GM12874 (cell line): ENCODE results near the gene SLCO2B1.

Experiments
- TF ChIP-seq, protein P1 (sequence below): IDR thresholded peaks from 2 replicates; pipeline ENCODE4 v1.5.1; 2011; ENCODE audit warnings: low read depth, mild to moderate bottlenecking, control low read depth, low read length, moderate library complexity; ENCODE audit not compliant: insufficient read depth

SLCO2B1 gene

DNA sequence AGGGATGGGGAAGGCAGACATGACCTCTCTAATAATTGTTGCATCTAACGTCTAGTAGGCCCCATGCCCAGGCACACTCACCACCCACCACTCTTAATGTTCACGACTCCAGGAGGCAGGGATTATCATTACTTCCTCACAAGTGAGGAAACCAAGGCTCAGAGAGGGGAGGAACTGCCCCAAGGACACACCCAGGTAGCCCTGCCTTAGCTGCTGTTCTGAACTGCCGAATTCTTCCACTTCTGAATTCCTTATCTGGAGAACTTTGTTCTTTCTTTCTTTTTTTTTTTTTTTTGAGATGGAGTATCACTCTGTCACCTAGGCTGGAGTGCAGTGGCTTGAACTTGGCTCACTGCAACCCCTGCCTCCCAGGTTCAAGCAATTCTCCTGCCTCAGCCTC lies 16.7 kb downstream of the SLCO2B1 start:
- TF ChIP-seq, protein P1, sequence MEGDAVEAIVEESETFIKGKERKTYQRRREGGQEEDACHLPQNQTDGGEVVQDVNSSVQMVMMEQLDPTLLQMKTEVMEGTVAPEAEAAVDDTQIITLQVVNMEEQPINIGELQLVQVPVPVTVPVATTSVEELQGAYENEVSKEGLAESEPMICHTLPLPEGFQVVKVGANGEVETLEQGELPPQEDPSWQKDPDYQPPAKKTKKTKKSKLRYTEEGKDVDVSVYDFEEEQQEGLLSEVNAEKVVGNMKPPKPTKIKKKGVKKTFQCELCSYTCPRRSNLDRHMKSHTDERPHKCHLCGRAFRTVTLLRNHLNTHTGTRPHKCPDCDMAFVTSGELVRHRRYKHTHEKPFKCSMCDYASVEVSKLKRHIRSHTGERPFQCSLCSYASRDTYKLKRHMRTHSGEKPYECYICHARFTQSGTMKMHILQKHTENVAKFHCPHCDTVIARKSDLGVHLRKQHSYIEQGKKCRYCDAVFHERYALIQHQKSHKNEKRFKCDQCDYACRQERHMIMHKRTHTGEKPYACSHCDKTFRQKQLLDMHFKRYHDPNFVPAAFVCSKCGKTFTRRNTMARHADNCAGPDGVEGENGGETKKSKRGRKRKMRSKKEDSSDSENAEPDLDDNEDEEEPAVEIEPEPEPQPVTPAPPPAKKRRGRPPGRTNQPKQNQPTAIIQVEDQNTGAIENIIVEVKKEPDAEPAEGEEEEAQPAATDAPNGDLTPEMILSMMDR, result no peak

DNA sequence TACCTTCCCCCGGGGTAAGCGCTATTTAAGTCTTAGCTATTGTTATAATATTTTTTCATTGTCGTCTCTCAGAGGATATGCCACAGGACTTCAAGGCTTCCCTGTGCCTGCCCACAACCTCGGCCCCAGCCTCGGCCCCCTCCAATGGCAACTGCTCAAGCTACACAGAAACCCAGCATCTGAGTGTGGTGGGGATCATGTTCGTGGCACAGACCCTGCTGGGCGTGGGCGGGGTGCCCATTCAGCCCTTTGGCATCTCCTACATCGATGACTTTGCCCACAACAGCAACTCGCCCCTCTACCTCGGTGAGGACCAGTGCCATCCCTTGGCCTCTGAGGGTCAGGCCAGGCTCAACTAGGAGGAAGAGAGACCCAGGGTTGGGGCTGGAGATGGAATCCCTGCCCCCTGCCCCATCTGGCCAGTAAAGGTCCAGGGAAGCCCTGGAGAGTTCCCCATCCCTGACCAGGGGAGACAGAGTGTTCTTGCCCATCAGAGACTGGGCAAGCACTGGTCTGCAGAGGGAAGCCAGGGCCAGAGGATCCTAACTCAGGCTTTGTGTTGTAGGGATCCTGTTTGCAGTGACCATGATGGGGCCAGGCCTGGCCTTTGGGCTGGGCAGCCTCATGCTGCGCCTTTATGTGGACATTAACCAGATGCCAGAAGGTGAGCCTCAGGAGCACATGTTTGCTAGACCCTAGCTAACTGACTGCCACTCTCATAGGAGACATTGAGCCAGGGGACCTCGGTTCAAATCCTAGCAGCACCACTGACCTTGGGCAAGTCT lies 18.4 kb downstream of the SLCO2B1 start:
- TF ChIP-seq, protein P1, result no peak

- TF ChIP-seq, protein P1, result no peak
Measured at GRCh38 chr11:75170516-75171201, 19.8 kb downstream of the SLCO2B1 start.

DNA sequence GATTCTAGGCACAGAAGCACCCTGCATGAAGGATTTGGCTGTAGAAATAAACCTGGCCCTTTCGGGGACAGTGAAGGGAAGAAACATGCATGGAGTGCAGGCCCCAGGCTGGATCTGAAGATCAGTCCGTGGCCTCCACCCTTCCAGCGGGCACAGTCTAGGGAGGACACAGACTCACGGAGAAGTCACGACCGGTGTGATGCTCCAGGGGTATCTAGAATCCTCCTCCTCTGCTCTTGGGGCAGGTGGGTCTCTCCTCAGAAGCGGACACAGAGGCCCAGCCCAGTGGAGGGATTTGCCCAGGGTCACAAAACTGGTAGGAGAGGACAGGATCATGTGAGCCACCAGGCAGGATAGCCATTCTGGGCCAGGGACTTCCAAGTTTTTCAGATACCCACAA lies 22.4 kb downstream of the SLCO2B1 start:
- TF ChIP-seq, protein P1, result no peak

GRCh38 chr11:75174781-75175370 lies 24.0 kb downstream of the SLCO2B1 start:
- TF ChIP-seq, protein P1, result no peak

DNA sequence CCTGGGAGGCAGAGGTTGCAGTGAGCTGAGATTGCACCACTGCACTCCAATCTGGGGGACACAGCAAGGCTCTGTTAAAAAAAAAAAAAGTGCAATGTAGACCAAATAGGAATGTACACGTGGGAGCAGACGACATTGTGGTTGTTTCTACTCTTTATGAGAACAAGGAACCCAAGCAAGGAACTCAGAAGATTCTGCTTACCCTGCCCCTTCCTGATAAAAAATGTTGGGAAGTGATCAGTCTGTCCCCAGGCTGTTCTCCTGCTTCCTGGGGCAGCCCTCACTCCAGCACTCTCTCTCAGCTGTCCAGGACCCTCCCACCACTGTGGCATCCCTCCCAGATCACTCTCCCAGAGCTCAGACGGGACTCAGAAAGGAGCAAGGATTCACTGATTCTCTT lies 31.8 kb downstream of the SLCO2B1 start:
- TF ChIP-seq, protein P1, result no peak

DNA sequence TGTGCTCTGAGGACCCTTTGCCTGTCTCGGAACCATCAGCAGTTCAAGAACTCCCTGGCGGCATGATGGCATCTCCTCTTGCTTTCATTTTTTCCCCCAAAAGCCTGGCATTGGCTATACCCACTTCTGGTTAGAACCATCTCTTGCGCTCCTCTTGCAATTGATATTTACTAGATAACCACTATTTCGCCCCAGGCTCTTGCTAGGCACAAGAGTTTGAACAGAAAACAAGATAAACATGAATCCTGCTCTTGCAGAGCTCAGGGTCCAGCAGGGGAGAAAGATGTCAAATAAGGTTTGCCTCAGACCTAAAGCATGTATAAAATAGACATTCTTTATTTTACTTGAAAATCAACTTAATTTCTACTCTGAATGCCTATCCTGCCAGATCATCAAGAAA lies 33.1 kb downstream of the SLCO2B1 start:
- TF ChIP-seq, protein P1, result no peak
